ENCODE results near the gene TBC1D9B.

- TF ChIP-seq MAX (IDR thresholded peaks at IDR 0.05) (no peak), ESRRA (IDR thresholded peaks at IDR 0.05; ENCODE audit: borderline replicate concordance, low read length) (no peak), POLR2A (IDR thresholded peaks at IDR 0.05; ENCODE audit: low read length) (no peak), NR3C1 (IDR thresholded peaks at IDR 0.05) (no peak), CTCF (IDR thresholded peaks at IDR 0.05) (no peak), CEBPB (IDR thresholded peaks at IDR 0.05) (no peak), JUNB (IDR thresholded peaks at IDR 0.05) (no peak), SMC3 (IDR thresholded peaks at IDR 0.05) (no peak), POLR2AphosphoS2 (conservative IDR thresholded peaks at IDR 0.05; ENCODE audit: low read length) (no peak), REST (IDR thresholded peaks at IDR 0.05) (no peak), NFE2L2 (conservative IDR thresholded peaks at IDR 0.05; ENCODE audit: low read length) (no peak), FOSL2 (IDR thresholded peaks at IDR 0.05) (no peak), FOSL2 (CRISPR knock-in tag; IDR thresholded peaks at IDR 0.05) (no peak)
Measured at GRCh38 chr5:179893958-179894895, 13.5 kb downstream of the TBC1D9B start.

Measured in A549 (cell line).